Left lung (tissue), 10 donors: ENCODE data around the gene C2orf42. TPM values are rescaled to one million over a fixed set of nuclear protein-coding genes. Genes with fewer than 3 reads are reported as not detected.
"Not testable (repeated sequence)": the region's sequence is repeated elsewhere in the genome, so short reads cannot be mapped to it uniquely, and the experiment has no call there.

Experiments
- ATAC-seq: fragments of 200-7000 bp; cut with Tn5 transposase; one replicate; pipeline ENCODE4 v1.9.1; 2020; ENCODE audit warnings: moderate library complexity
- DNase-seq, 4 donors: peaks; one replicate each; pipeline ENCODE4 v3.0.0-alpha.2; 2013 to 2020
- H3K27ac ChIP-seq, 2 donors: fragments of 200-600 bp; sonication (generic) in 1 of 2; one replicate each; pipeline versions ENCODE4 v1.5.0 to v1.8.0; 2020 to 2021
- H3K27me3 ChIP-seq, 2 donors: fragments of 200-600 bp; sonication (generic) in 1 of 2; one replicate each; pipeline versions ENCODE4 v1.5.0 to v1.8.0; 2020 to 2021
- H3K36me3 ChIP-seq, 2 donors: fragments of 200-600 bp; sonication (generic) in 1 of 2; one replicate each; pipeline versions ENCODE4 v1.5.0 to v1.8.0; 2020 to 2021
- H3K4me1 ChIP-seq, 2 donors: fragments of 200-600 bp; one replicate each; pipeline ENCODE4 v1.8.0; 2021
- H3K4me3 ChIP-seq, 2 donors: fragments of 200-600 bp; sonication (generic) in 1 of 2; one replicate each; pipeline versions ENCODE4 v1.5.0 to v1.8.0; 2020 to 2021; ENCODE audit warnings: mild to moderate bottlenecking in 1 of 2
- H3K9me3 ChIP-seq, 2 donors: fragments of 200-600 bp; sonication (generic) in 1 of 2; one replicate each; pipeline versions ENCODE4 v1.5.0 to v1.8.0; 2020 to 2021
- intact Hi-C, 2 donors: fragments of 100-400 bp; cut with DNase I; formaldehyde crosslinking; loops; one replicate each; pipeline versions ENCODE4 v1.11.2 to v1.14.2; 2022
- polyA plus RNA-seq, 6 donors: library from polyadenylated mRNA; unstranded; fragments of 120-200 nt; gene quantifications; one replicate each; pipeline ENCODE4 v1.2.1, GENCODE V29; 2013; ENCODE audit not compliant: insufficient read length in 6 of 6
- total RNA-seq, 2 donors: library from RNA; stranded (reverse); fragmentation: NEBNext Ultra II Directional; extraction: Animal tissue kit (Norgen Biotek cat#: 25700); gene quantifications; one replicate each; pipeline ENCODE4 v1.2.1, GENCODE V29; 2021
- TF ChIP-seq, protein P1 (sequence below), 2 donors: fragments of 200-600 bp; sonication (generic) in 1 of 2; IDR thresholded peaks; one replicate each; pipeline versions ENCODE4 v1.5.0 to v1.8.0; 2021; ENCODE audit warnings: antibody characterized with exemption in 2 of 2
- donor health status: DM: no; HTN: yes; CAD: no.
- donor health status: DM: no; HTN: no; CAD: no.

C2orf42 gene
- total and polyA plus RNA-seq, 8 donors = 13.7 to 17.6 (median 15.5) TPM

DNA sequence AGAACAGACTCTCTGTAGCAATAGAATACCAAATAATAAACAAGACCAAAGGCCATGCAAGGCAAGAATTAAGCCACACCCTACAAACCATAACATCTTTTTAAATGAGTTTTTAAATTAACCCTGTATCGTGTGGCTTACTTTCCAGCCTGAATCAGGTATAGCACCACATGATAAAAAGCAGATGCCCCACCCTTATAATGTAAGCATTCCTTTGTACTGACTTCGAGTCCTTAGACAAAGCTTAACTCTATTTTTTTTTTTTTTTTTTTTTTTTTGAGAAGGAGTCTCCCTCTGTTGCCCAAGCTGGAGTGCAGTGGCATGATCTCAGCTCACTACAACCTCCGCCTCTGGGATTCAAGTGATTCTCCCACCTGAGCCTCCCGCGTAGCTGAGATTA is 1.7 kb upstream of the C2orf42 start:
- Histone ChIP-seq H3K36me3 (no peaks in the 10 kb centered on the region), H3K4me3 (no peak overlapping the region), H3K4me1 (peaks cover 0 to 9% of the 10 kb centered on the region in 2 donors), H3K9me3 (no peaks in the 10 kb centered on the region), H3K27me3 (no peaks in the 10 kb centered on the region), H3K27ac (no peak overlapping the region)
- no peak for DNase-seq
- ATAC-seq = no peak
- intact Hi-C loops = no loop called here
- TF ChIP-seq, protein P1, sequence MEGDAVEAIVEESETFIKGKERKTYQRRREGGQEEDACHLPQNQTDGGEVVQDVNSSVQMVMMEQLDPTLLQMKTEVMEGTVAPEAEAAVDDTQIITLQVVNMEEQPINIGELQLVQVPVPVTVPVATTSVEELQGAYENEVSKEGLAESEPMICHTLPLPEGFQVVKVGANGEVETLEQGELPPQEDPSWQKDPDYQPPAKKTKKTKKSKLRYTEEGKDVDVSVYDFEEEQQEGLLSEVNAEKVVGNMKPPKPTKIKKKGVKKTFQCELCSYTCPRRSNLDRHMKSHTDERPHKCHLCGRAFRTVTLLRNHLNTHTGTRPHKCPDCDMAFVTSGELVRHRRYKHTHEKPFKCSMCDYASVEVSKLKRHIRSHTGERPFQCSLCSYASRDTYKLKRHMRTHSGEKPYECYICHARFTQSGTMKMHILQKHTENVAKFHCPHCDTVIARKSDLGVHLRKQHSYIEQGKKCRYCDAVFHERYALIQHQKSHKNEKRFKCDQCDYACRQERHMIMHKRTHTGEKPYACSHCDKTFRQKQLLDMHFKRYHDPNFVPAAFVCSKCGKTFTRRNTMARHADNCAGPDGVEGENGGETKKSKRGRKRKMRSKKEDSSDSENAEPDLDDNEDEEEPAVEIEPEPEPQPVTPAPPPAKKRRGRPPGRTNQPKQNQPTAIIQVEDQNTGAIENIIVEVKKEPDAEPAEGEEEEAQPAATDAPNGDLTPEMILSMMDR (IDR thresholded peaks at IDR 0.05) = no peak

DNA sequence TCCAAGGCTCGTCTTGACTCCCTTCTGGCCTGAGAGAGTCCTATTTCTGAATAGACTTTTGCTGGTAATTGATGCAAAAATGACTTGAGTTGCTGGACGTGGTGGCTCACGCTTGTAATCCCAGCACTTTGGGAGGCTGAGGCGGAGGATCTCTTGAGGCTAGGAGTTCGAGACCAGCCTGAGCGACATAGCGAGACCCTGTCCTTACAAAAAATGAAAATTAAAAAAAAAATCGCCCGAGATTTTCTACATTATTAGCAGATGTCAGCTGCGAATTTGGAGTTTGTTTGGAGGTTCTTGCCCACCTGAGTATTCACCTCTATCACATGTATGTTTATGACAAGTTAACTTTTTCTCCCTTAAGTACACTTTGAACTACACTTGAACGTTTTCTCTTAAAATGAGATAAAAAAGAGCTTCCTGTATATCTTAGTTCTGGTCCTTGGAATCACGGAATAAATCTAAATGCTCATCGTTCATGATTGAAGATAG is 471 bp upstream of the C2orf42 start:
- Histone ChIP-seq H3K9me3 (no peaks in the 10 kb centered on the region), H3K4me1 (peaks cover 0 to 9% of the 10 kb centered on the region in 2 donors), H3K27me3 (no peaks in the 10 kb centered on the region), H3K36me3 (no peaks in the 10 kb centered on the region), H3K4me3 (peak overlapping the region; percentile 70 to 93), H3K27ac (peak overlapping the region; percentile 90 to 96)
- intact Hi-C loops = no loop called here
- TF ChIP-seq, protein P1 (IDR thresholded peaks at IDR 0.05) = no peak
- no peak for DNase-seq
- ATAC-seq = no peak

DNA sequence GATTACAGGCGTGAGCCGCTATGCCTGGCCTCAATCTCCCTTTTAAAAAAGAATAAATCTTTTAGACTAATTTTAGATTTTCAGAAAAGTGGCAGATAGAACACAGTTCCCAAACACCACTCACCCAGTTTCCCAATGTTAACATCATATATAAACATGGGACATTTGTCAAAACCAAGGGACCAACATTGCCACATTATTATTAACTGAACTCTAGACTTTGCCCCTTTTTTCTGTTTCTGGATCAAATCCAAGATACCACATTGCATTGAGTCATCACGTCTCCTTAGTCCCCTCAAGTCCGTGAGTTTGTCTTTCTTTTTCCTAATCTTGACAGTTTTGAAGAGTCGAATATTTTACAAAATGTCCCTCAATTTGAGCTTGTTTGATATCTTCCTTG is 2.4 kb downstream of the C2orf42 start:
- no peaks in the 10 kb centered on the region for H3K36me3 ChIP-seq
- H3K27ac ChIP-seq = no peak overlapping the region
- no peaks in the 10 kb centered on the region for H3K9me3 ChIP-seq
- intact Hi-C loops = no loop called here
- ATAC-seq (no peak), DNase-seq (no peak)
- no peaks in the 10 kb centered on the region for H3K27me3 ChIP-seq
- peaks cover 0 to 9% of the 10 kb centered on the region in 2 donors for H3K4me1 ChIP-seq
- TF ChIP-seq, protein P1 (IDR thresholded peaks at IDR 0.05) = no peak
- no peak overlapping the region for H3K4me3 ChIP-seq

DNA sequence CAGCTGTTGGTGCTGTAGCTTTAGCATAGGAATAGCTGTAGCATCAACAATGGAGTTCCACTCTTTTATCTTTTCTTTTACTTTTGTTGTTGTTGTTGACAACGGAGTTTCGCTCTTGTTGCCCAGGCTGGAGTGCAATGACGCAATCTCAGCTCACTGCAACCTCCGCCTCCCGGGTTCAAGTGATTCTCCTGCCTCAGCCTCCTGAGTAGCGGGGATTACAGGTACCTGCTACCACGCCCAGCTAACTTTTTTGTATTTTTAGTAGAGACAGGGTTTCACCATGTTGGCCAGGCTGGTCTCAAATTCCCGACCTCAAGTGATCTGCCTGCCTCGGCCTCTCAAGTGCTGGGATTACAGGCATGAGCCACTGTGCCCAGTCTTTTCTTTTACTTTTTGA is 3.6 kb downstream of the C2orf42 start:
- intact Hi-C loops, H3K9me3 ChIP-seq, H3K36me3 ChIP-seq, H3K4me1 ChIP-seq, ATAC-seq, DNase-seq, H3K4me3 ChIP-seq, H3K27ac ChIP-seq, H3K27me3 ChIP-seq: not testable (repeated sequence)

DNA sequence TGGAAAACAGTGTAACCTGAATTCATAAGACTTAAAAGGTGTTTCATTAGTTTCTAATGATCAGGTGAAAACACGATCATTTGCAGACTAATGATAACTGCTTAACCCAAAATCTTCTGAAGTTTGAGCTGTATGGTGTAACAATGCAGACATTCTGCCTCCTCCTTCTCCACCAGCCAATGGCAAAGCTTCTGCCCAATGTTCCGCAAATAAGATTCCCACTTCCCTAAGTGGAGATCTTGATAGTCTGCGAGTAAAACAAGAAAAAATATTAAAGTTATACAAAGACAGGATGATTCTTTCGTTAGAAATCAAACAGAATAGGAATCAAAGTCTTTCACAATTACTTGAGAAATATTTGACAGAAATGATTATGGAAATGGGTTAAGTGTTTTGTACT is 8.1 kb downstream of the C2orf42 start:
- intact Hi-C loops = no loop called here
- Histone ChIP-seq H3K4me3 (no peak overlapping the region), H3K36me3 (peaks cover 0 to 48% of the 10 kb centered on the region in 2 donors), H3K27ac (no peak overlapping the region), H3K4me1 (no peaks in the 10 kb centered on the region), H3K9me3 (no peaks in the 10 kb centered on the region), H3K27me3 (no peaks in the 10 kb centered on the region)
- no peak for ATAC-seq
- TF ChIP-seq, protein P1 (IDR thresholded peaks at IDR 0.05) = no peak
- no peak for DNase-seq

DNA sequence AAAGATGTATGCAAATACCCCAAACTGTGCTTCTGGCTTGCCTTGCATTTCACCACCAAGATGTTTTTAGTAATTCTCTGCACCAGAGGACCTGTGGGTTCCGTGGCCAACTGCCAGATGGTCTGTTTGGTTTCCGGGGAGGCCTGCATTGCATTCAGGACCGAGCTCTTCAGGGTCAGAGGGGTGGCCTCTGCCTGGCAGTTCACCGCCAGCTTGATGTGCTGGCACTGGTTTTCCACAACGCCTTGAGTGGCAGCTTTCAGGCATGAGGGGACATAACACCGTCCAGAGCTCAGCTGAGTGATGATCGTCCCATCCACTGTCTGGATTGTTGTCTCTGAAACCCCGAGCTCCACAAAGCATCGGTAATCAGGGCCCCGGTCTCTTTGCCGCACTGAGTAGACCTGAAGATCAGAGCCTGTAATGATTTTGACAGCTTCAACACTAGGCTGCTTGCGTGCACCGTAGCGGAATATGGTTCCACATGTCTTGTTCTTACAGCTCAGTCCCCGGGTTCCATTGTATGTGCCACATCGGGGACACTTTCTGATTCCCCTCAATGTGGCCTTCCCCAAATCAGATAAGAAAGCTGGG is 9.4 kb downstream of the C2orf42 start:
- DNase-seq (no peak), ATAC-seq (no peak)
- intact Hi-C loops = no loop called here
- Histone ChIP-seq H3K27me3 (no peaks in the 10 kb centered on the region), H3K4me1 (no peaks in the 10 kb centered on the region), H3K27ac (no peak overlapping the region), H3K36me3 (peaks cover 0 to 60% of the 10 kb centered on the region in 2 donors), H3K4me3 (no peak overlapping the region), H3K9me3 (no peaks in the 10 kb centered on the region)
- TF ChIP-seq, protein P1 (IDR thresholded peaks at IDR 0.05) = no peak
